Fibroblast of mammary gland (primary cell): ENCODE results near the gene NR2F6.

Source experiments
- DNase-seq: peaks from one replicate; pipeline ENCODE4 v3.0.0-alpha.2; 2010; ENCODE audit warnings: low read depth
- H3K4me3 ChIP-seq: 2 replicates; pipeline ENCODE4 v1.5.1; 2011; ENCODE audit warnings: low read depth, mild to moderate bottlenecking, low read length, moderate library complexity; ENCODE audit not compliant: control insufficient read depth
- TF ChIP-seq, protein P1 (sequence below): conservative IDR thresholded peaks from 2 replicates; pipeline ENCODE4 v1.5.1; 2011; ENCODE audit warnings: low read depth, low read length, inconsistent platforms; ENCODE audit not compliant: control insufficient read depth, insufficient read depth

The NR2F6 gene

DNA sequence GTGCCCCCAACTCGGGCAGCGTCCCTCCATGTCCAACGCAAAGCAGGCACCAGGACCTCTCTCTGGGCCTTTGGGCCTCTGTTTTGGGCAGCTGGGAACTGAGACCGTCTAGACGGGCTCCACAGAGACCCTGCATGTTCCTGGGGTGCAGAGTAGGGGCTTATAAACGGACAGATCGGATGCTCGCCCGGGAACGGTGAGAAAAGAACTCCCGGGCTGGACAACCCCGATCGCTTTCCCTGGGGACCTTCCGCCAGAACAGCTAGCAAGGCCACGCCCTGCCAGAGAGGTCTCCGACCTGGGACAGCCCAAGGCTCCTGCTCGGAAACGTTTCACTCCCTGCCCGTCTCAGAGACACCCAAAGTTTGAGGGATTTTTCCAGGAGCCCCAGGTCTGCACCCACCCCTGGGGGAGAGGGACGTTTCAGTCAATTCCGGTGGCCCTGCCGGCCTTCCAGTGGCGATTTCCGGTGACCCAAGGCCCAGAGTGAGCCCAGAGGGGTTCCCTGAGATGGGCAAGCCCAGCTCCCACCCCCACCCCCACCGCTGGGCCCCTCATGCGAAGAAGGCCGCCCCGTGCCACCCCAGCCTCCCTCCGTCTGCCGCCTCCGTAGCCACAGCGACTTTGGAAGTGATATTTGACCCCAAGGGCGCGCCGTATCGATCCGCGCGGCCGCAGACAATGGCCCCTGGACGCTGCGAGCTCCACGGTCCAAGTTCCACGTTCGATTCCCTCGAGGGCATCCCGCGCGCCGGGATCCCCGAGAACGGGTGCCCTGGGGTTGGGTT is 1.7 kb downstream of the NR2F6 start:
- DNase-seq: peak; percentile 58
- H3K4me3 ChIP-seq: peak overlapping the region; percentile 81
- TF ChIP-seq, protein P1, sequence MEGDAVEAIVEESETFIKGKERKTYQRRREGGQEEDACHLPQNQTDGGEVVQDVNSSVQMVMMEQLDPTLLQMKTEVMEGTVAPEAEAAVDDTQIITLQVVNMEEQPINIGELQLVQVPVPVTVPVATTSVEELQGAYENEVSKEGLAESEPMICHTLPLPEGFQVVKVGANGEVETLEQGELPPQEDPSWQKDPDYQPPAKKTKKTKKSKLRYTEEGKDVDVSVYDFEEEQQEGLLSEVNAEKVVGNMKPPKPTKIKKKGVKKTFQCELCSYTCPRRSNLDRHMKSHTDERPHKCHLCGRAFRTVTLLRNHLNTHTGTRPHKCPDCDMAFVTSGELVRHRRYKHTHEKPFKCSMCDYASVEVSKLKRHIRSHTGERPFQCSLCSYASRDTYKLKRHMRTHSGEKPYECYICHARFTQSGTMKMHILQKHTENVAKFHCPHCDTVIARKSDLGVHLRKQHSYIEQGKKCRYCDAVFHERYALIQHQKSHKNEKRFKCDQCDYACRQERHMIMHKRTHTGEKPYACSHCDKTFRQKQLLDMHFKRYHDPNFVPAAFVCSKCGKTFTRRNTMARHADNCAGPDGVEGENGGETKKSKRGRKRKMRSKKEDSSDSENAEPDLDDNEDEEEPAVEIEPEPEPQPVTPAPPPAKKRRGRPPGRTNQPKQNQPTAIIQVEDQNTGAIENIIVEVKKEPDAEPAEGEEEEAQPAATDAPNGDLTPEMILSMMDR: no peak

DNA sequence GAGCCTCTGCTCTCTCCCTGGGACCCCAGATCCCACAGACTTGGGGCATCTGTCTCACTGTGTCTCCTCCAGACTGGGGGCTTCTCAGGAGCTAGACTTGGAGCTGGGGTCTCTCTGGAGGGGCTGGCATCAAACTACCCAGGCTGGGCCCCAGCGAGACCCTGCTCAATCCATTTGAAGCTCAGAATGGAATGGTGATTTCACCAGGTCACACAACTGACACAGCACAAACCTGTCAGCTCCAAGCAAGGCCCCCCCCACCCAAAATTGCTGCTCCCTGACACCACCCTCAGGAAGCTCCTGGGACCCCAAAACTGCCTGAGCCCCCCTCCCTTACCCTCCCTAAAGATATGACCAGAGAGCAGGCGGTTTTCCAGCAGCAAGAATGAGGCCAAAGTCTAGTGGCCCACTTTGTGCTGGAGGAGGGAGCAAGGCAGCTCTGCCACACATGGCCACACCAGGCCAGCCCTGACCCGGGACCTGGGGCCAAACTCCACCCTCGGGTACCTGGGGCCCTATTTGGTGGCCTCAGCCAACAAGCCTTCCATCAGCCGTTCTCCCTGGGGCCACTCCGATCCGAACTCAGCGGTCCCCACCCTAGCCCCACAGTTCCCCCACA is 2.4 kb downstream of the NR2F6 start:
- H3K4me3 ChIP-seq: peak overlapping the region; percentile 81
- no peak for DNase-seq
- TF ChIP-seq, protein P1: no peak

DNA sequence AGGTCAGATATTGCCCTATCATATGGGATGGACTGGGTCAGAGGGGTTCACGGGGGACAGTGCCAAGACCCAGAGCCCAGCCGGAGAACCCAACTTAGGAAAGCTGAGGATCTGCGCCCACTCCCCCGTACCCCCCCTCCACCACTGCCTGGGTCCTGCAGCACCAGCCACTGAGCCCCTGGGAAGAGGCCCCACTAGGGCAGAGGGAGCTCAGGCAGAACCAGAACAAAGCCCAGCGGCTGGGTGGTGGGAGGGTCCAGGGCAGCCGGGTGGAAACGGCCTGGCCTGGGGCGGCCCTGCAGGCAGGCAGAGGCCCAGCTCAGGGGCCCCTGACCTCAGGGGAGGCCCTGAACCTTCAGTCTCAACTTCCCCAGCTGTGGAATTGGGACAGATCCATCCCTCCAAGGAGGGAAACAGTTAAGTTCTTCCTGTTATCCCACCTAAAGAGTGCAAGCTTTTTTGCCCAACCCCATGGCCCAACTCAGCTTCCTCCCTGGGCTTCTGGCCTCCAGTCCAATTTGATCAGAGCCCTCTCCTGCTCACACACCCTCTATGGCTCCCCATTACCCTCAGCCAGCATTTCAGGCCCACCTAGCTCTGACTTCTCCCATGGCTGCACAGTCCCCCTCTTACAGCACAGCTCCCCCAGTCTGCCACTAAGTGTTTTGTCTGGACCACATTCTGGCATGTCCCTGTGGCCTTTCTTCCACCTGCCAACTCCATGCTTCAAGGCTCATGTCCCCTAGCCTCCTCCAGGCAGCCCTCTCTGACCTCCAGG is 3.1 kb downstream of the NR2F6 start:
- H3K4me3 ChIP-seq: no peak overlapping the region
- TF ChIP-seq, protein P1: no peak
- no peak for DNase-seq

DNA sequence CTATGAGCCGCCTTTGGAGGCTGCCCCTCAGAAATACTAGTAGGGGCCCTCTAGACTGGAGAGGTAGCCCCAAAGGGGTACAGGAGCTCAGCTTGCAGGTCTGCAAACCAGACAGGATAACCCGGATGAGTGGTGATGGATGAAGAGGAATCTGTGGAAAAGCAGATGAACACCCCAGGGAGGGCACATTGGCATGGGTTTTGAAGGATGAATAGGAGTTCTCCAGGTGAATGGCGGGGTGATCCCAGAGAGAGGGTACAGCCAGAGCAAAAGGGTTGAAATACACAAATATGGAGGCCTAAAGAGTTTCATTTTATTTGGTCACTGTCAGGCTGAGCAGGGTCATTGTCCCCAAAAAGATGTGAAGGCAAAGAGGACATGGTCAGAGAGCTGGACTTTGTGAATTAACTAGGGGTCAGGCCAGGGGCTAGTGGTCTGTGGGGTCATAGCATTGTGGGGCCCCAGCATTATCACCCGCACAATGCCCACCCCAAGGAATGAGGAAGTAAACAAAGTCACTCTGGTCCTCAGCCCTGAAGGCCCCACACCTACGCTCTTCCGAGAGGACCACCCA is 4.8 kb downstream of the NR2F6 start:
- no peak overlapping the region for H3K4me3 ChIP-seq
- TF ChIP-seq, protein P1: no peak
- DNase-seq: no peak

DNA sequence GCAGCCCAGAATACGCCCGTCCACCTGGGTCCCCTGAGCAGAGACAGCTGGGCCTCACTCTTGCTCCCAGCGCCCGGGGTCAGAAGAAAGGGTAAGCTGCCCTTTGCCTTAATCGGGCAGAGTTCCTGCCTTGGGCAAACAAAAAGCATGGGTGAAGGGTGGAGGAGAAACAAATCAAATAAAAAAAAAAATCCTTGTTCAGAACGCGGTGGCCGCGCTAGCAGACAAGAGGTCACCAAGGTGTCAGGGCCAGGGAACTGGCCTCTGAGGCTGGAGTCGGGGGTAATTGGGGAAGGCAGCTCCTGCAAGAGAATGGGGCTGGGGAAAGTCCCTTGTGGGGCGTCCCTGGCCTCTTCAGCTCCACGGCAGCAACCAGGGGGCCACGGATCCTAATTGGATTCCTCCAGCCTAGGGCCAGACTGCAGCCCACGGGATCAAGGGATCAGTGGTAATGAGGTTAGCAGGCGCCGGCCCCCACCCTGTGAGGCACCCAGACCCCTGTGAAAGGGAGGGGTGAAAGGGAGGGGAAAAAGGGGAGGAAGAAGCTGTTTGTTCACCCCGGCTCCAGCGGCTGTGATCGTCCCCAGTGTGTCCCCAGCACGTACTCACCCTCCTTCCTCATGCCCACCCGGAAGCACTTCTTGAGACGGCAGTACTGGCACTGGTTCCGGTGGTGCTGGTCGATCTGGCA is 5.5 kb downstream of the NR2F6 start:
- TF ChIP-seq, protein P1: no peak
- no peak for DNase-seq
- H3K4me3 ChIP-seq: no peak overlapping the region

DNA sequence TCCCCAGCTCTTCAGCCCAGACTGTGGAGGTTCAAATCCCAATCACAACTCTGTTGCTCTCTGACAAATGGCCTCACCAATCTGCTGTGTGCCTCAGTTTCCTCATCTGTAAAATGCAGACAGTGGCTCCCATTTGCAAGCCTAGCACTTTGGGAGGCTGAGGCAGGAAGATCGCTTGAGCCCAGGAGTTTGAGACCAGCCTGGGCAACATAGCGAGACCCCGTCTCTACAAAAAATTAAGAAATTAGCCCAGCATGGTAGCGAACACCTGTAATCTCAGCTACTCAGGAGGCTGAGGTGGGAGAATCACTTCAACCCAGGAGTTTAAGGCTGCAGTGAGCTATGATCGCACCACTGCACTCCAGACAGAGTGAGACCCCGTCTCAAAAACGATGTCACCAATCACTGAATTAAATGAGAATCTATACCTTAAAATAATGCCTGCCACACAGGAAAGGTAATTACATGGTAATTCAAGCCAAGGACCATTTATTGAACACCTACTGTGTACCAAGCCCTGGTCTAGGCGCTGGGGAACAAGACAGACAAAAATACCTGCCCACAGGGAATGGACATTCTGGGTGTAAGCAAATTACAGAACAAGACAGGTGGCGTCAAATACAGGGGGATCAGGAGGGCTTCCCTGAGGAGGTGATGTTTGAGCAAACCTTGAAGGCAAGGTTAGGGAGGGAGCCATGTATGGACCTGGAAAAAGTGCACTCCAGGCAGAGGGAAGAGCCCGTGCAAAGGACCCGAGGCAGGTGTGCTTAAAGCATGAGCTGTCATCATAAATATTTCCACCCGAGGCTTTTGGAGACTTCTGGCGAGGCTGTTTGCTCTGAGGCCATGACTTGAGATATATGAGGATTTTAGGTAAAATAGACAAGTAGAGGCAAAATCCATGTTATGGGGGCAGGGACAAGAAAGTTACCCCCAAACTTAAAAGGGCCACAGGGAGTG is 7.7 kb downstream of the NR2F6 start:
- no peak overlapping the region for H3K4me3 ChIP-seq
- TF ChIP-seq, protein P1: no peak
- no peak for DNase-seq
